Left kidney (tissue), 2 donors: ENCODE data around the gene POP7. TPM values are rescaled to one million over a fixed set of nuclear protein-coding genes. Genes with fewer than 3 reads are reported as not detected.
"Not testable (repeated sequence)": the region's sequence is repeated elsewhere in the genome, so short reads cannot be mapped to it uniquely, and the experiment has no call there.

Source experiments
- DNase-seq: peaks from one replicate; pipeline ENCODE4 v3.0.0-alpha.2; 2013
- polyA plus RNA-seq: library from polyadenylated mRNA; unstranded; fragments of 120-200 nt; gene quantifications from one replicate; pipeline ENCODE4 v1.2.1, GENCODE V29; 2013; ENCODE audit not compliant: insufficient read length

Gene POP7
- polyA plus RNA-seq, 1 donor = 19.5 TPM

DNA sequence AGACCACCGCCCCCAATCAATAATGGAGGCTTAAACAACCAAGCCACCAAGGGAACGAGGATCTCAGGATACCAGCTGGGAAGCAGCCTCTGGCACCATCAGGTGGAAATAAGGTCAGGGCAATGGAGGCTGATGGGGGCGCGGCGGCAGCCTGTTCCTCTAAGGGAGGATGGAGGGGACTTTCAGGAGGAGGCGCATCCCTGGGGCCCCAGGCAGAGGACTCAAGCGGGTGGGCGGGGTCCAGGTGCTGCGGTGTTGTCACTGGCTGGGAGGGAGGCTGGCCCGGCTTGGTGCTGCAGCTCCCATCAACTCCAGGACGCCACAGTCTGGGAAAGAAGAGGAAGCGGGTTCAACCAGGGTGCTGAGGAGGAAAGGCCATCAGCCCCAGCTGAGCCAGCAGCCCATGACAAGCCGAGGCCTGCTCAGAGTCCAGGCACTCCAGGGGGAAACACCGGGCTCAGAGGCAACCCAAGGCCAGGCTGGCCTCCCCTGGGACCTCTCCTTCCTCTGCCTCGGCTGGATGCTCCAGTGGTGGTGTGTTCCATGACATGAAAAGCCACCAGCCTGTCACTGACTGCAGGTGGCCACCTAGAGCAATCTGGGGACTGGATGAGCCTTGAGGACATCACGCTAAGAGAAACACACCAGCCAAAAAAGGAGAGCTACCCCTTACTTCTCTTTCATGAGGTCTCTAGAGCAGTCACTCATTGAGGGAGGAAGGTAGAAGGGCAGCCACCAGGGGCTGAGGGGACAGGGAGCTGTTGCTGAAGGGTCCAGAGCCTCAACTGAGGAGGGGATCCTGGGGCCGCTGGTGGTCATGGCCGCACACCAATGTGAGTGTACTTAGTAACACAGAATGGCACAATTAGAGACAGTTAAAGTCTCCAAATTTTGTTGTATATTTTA lies 16.4 kb upstream of the POP7 start:
- DNase-seq = no peak

DNA sequence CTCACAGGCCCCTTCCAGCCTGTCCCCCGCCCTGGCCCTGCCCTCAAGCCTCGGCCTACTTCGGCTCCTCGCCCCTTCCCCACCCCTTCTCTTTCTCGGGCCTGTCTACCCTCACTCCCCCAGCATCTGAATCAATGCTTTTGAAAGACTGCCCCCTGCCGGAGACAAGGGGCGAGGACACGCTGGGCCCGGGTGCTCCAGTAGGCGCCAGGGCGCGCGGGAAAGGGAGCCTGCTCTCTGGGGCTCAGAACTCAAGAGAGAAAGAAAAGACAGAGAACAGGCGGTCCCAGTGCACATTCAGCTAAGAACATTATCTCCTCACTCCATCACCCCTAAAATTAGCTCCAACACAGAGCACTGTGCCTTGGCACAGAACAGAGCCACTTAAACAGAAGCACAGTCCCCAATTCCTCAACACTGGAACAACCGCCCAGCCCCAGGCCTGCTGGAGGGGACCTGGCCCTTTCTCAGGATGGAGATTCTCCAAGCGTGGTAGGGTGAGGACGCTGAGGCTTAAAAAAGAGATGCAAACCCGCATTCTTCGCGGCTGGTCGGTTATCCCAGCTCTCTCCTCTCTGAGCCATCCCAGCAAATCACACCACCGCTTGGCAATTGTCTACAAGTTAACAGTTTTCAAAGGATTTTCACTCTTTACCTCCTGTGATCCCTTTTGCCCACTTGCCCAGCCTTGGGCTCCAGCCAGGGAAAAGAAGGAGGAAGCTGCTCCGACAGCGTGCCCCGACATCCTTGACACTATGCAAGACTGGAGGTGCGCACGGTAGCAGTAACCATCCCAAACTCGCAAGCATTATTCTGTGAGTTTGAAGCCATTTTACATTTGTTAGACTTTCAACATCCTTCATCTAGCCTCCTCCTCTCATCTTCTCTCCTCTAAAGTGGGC lies 14.0 kb upstream of the POP7 start:
- no peak for DNase-seq

DNA sequence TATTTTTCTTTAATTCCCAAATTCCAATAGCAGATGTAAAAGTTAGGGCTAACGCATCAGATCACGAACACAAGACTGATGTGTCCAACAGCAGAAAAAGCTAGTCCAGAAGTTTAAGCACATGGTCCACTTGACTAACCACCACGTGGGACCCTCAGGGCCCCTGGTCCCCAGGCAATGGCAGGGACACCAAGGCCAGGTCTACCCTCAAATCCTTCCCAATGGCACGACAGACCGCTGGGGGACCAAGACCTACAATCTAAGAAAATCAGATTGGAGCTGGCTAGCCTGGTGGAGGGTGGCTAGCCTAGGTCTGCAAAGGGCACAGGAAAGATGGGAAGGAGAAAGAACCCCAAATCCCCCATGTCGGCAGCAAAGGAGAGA lies 13.4 kb upstream of the POP7 start:
- DNase-seq = no peak

DNA sequence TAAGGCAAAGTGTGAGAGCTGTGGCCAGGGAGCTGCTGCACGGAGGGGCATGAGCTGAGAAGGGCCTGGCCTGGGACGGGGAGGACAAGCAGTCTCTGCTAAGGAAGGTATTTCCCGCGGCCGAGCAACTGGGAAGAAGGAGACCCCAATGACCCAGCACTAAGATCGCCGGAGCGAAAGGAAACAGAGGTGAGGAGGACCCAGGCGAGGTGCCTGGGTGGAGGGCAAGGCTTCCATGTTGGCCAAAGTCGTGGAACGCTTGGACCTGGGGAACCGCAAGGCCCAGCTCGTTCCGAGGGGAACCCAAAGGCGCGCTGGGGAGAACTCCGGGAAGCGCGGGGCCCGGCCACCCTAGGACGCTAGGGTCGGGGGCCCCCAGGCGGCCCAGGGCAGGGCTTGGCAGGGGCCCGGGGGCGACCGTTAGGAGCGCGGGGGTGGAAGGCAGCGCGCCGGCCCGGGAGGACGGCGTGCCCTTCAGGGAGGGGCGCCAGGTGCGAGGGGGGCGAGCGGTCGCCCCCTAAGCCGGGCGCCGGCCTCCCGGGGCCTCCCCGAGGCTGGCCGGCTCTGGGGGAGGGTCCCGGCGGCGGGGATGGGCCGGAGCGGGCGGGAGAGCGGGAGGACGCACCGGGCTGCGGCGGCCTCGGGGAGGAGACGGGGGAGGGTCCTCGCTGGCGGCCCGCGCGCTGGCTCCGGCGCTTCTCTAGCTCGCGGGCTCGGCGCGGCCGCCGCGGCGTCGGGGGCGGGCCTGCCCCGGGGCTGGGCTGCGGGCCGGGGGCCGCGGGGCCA lies 12.4 kb upstream of the POP7 start:
- no peak for DNase-seq

DNA sequence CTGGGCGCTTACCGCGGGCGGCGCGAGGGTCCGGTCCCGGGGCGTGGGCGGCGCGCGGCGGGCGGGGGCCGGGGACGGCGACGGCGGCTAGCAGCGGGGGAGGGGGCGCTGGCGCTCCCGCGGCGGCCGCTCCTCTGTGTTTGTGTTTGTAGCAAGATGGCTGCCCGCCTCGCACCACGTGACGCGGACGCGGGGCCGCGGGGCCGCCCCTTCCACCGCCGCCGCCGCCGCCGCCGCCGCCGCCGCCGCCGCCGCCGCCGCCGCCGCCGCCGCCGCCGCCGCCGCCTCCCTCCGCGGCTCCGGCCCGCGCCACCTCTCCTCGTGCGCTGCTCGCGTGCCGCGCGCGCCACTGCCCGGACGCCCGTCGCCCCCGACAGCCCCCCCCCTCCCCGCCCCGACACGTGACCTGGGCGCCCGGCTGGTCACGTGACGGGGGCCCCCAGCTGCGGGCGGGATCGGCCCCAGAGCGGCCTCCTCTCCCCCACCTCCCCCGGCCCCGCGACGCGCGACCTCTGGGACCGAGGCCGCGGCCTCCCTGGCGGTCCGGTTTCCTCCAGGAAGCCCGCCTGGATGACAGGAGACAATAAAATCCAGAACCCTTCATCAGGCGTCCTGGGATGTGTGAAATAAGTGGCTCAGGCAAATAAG lies 11.7 kb upstream of the POP7 start, which contains the start of gene GIGYF1:
TSS of gene GIGYF1 (minus strand) at position 153 of the 648 bp plus-strand sequence. CDS start 6,012 bp downstream, outside the sequence.
- DNase-seq = no peak

DNA sequence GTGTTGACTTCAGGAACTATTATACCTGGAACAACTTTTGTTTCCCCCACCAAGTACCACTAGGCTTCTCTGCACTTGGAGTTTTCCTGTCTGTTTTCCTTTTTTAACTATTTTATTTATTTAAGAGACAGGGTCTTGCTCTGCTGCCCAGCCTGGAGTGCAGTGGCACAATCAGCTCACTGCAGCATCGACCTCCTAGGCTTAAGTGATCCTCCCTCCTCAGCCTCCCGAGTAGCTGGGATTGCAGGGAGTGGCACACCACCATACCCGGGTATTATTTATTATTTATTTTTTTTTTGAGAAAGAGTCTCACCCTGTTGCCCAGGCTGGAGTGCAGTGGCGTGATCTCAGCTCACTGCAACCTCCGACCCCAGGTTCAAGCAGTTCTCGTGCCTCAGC lies 9.8 kb upstream of the POP7 start:
- DNase-seq = no peak

DNA sequence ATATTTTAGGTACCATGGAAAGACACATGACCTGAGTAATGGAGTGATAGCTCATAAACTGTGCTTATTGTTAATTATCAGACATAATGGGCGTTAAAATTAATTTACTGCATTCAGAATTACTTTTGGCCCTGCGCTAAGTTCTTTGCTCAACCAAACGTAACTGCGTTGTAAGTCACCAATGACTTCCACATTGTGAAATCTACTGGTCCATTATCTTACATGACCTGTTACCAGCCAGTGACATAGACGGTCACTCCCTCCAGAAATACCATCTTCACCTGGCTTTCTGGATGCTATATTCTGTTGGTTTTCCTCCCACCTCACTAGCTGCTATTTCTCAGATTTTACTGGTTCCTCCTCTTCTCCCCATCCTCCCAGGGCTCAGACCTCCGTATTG lies 6.9 kb upstream of the POP7 start:
- no peak for DNase-seq

DNA sequence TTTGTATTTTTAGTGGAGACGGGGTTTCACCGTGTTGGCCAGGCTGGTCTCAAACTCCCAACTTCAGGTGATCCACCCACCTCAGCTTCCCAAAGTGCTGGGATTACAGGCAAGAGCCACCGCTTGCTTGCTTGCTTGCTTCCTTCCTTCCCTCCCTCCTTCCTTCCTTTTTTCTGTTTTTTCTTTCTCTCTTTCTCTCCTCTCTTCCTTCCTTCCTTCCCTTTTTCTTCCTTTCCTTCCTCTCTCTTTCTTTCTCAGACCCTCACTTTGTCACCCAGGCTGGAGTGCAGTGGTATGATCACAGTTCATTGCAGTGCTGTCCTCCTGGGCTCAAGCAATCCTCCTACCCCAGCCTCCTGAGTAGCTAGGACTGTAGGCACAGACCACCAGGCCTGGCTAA lies 4.8 kb upstream of the POP7 start:
- not testable (repeated sequence) for DNase-seq

DNA sequence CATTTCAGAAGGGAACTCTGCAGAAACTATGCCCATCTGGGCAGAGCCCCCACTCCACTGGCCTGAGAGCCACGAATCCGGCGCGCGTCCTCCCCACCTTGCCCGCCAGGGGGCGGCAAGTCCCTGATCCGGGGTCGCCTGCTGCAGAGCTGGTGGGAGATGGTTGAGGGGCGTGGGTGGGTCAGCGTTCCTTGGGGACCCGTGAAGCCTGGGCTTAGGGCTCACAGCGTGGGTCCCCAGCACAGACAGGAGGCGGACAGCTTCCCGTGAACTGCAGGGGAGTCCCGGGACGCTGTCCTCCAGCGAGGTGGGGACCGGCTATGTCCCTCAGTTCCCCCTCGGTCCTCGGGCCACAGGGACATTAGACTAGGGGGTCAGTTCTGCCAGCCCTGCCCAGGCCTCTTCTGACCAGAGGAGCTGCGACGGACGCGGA lies 585 bp upstream of the POP7 start:
- peak; percentile 70 for DNase-seq

DNA sequence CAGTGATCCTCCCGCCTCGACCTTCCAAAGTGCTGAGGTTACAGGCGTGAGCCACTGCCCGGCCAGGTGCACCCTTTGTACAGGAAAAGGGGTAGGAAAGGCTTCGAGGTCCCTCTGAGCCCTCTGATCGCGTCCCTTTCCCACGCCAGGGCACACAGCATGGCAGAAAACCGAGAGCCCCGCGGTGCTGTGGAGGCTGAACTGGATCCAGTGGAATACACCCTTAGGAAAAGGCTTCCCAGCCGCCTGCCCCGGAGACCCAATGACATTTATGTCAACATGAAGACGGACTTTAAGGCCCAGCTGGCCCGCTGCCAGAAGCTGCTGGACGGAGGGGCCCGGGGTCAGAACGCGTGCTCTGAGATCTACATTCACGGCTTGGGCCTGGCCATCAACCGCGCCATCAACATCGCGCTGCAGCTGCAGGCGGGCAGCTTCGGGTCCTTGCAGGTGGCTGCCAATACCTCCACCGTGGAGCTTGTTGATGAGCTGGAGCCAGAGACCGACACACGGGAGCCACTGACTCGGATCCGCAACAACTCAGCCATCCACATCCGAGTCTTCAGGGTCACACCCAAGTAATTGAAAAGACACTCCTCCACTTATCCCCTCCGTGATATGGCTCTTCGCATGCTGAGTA lies 871 bp downstream of the POP7 start:
- no peak for DNase-seq

DNA sequence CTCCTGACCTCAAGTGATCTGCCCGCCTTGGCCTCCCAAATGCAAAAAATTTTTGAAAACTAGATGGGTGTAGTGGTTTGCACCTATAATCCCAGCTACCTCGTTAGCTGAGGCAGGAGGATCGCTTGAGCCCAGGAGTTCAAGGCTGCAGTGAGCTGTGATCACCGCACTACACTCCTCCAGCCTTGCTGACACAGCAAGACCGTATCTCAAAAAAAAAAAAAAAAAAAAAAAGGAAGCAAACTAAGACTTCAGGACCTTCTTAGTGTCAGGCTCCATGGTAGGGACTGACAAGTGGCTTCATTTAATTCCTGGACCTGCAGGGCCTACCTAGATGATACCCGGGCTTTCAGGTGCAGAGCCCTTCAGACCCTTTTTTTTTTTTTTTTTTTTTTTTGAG lies 2.5 kb downstream of the POP7 start:
- DNase-seq = no peak

DNA sequence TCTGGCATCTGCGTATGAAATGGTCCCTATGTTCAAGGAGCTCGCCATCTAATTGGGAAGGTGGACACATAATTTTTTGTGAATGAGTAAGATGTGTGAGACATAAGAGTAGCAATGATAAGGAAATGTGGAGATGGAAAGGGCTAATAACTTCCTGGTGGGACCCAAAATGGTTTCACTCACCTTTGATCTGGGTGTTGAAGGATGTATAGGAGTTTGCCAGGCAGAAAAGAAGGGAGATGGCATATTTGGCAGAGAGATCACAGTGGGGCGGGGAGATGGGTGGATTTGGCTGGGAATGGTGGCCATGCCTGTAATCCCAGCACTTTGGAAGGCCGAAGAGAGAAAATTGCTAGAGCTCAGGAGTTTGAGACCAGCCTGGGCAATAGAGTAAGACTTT lies 4.5 kb downstream of the POP7 start:
- DNase-seq = no peak

DNA sequence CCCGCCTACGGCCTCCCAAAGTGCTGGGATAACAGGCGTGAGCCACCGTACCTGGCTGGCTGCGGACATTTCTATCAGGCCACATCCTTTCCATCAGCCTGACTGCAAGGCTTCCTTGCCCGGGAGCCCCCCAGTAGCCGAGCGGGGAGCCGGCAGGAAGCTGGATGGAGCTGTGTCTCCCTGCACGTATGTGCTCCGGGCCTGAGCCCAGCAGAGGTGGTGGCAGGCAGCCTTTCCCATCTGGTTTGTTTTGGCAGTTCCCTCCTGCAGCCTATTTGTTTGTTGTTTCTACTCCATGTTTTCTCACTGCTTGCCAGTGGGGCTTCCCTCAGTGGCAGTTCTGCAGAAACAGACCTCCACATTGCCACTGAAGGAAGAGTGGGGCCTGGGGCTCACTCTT lies 5.4 kb downstream of the POP7 start:
- DNase-seq = no peak

DNA sequence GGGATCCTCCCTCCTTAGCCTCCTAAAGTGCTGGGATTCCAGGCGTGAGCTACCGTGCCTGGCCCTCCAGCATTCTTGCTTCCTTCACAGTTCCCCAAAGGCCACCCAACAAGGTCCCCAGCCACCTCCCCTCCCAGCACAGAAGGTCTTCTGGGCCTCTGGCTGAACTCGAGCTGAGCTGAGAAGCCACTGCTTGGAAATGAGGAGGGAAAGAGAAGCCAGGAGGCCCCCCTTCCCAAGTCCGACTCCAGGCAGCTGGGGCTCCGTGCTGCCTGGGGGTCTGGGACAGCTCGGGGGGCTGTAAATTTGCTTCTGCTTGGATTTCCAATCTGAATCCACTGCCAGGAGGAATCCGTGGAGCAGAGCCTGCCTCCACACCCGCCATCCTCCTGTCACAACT lies 8.8 kb downstream of the POP7 start:
- DNase-seq = no peak

DNA sequence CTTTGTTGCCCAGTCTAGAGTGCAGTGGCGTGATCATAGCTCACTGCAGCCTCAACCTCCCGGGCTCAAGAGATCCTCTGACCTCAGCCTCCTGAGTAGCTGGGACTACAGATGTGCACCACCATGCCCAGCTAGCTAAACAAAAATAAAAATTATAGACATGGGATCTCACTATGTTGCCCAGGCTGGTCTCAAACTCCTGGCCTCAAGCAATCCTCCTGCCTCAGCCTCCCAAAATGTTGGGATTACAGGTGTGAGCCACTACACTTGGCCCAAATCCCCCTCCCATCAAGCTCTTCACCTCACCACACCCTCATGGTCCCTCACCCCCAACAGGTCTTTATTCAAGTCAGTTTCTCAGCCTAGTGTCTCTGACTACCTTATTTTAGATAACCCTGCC lies 11.2 kb downstream of the POP7 start:
- not testable (repeated sequence) for DNase-seq

DNA sequence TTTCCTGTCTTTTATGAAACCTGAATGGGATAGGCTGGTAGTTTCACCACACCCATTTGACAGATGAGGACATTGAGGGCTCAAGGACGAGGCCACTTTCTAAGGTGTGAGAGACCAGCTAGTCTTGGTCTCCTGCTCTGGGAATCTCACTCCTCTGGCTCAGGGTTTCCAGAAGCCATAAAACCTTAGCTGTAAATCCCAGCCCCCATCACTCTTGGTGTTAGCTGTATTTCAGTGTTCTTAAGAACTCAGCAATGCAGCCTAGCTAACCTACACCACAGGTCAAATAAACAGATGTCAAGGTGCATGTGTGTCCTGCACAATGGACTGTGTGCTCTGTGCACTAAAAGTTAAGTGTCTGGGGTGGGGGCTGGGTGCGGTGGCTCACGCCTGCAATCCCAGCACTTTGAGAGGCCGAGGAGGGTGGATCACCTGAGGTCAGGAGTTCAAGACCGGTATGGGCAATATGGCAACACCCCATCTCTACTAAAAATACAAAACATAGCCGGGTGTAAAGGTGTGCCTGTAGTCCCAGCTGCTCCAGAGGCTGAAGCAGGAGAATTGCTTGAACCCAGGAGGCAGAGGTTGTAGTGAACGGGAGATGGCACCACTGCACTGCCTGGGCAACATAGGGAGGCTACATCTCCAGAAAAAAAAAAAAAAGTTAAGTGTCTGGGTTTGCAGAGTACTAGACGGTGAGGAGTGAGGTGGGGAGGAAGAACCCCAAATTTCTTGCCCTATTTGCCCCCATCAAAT lies 13.8 kb downstream of the POP7 start:
- DNase-seq = no peak

DNA sequence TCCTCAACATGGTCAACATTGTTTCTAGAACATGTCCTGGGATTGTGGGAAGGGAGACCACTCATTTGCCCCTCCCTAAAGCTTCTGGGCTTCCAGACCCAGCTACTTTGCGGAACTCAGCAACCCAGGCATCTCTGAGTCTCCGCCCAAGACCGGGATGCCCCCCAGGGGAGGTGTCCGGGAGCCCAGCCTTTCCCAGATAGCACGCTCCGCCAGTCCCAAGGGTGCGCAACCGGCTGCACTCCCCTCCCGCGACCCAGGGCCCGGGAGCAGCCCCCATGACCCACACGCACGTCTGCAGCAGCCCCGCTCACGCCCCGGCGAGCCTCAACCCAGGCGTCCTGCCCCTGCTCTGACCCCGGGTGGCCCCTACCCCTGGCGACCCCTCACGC lies 14.4 kb downstream of the POP7 start, which contains the start of gene EPO:
TSS of gene EPO (plus strand) at position 190 of the 392 bp plus-strand sequence. CDS start 513 bp downstream, outside the sequence.
- no peak for DNase-seq

DNA sequence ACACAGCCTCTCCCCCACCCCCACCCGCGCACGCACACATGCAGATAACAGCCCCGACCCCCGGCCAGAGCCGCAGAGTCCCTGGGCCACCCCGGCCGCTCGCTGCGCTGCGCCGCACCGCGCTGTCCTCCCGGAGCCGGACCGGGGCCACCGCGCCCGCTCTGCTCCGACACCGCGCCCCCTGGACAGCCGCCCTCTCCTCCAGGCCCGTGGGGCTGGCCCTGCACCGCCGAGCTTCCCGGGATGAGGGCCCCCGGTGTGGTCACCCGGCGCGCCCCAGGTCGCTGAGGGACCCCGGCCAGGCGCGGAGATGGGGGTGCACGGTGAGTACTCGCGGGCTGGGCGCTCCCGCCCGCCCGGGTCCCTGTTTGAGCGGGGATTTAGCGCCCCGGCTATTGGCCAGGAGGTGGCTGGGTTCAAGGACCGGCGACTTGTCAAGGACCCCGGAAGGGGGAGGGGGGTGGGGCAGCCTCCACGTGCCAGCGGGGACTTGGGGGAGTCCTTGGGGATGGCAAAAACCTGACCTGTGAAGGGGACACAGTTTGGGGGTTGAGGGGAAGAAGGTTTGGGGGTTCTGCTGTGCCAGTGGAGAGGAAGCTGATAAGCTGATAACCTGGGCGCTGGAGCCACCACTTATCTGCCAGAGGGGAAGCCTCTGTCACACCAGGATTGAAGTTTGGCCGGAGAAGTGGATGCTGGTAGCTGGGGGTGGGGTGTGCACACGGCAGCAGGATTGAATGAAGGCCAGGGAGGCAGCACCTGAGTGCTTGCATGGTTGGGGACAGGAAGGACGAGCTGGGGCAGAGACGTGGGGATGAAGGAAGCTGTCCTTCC lies 15.0 kb downstream of the POP7 start:
- no peak for DNase-seq

DNA sequence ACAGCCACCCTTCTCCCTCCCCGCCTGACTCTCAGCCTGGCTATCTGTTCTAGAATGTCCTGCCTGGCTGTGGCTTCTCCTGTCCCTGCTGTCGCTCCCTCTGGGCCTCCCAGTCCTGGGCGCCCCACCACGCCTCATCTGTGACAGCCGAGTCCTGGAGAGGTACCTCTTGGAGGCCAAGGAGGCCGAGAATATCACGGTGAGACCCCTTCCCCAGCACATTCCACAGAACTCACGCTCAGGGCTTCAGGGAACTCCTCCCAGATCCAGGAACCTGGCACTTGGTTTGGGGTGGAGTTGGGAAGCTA lies 15.5 kb downstream of the POP7 start:
- DNase-seq = no peak
